GM12892 (cell line): ENCODE results near the gene DPF3.

Experiments
- POLR2A ChIP-seq: IDR thresholded peaks from 2 replicates; pipeline ENCODE4 v1.6.1; 2011; ENCODE audit warnings: low read depth, low read length, control low read depth
- POLR2AphosphoS5 ChIP-seq: IDR thresholded peaks from 2 replicates; pipeline ENCODE4 v1.6.1; 2011; ENCODE audit warnings: low read depth, low read length, control low read depth
- TAF1 ChIP-seq: IDR thresholded peaks from 2 replicates; pipeline ENCODE4 v1.6.1; 2011; ENCODE audit warnings: low read depth, mild to moderate bottlenecking, control low read depth, low read length, borderline replicate concordance

DNA sequence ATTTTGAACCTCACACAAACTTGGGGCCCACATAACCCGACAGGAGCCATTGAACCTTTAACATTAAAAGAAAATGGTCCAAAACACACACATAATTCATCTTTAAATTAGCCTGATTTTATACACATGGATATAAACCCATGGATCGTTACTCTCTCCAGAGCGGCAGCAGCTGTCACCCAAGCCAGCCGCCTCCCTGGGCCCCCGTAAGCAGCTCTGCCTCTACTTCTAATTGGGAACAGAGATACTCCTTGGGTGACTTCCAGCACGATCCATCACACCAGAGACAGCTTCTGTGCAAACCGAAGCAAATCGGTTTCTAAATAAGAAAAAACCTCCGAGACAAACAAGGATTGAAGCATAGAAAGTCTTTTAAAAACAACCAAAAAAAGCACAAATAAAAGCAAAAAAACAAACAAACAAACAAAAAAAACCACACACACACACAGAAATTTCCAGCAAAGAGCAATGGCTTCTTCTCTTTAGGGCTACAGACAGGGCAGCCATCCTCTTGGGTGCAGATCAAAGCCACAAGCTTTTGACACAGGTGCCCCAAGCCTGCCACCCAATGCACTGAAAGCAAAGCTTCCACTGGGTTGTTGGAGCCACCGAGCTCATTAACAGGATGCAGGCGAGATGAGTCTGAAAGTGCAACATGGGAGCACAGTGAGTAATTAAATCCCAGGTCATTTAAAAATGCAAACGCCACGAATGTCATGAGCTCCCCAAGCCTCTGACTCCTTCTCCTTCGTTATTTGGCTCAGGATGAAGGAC, 156.9 kb downstream of the DPF3 start:
- TF ChIP-seq TAF1 (no peak), POLR2AphosphoS5 (no peak), POLR2A (no peak)
